Measurements from ENCODE around the gene P2RY12. TPM values are rescaled to one million over a fixed set of nuclear protein-coding genes. Genes with fewer than 3 reads are reported as not detected.

The P2RY12 gene
- total and polyA plus RNA-seq, 2 donors (not counting 3 experiments of a cell fraction or from before 2014, with no cell fraction given) = not detected

DNA sequence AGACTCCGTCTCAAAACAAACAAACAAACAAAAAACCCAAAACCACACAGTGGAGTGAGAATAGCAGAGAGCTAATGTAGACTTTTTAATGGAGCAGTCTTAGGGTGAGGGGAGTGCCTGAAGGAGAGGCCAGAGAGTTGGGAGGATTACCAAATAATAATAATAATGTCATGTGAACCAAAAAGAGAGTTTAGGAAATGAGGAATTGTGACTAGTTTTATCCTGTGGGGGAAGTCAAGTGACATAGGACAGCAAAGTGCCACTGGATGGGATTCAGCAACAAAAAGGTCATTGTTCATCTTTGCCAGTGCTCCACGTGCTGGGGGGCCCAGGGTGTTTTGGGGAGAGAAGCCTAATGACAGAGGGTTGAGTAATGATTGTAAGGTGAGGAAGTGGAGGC lies 80.8 kb downstream of the P2RY12 start:
- H3K4me1 ChIP-seq (ENCODE audit: control insufficient read depth, extremely low read depth, insufficient read depth, low read length) = no peaks in the 10 kb centered on the region
- no peaks in the 10 kb centered on the region for H3K79me2 ChIP-seq (ENCODE audit: control insufficient read depth, insufficient read depth, low read length)
- ChIA-PET CTCF (interaction anchor here (2.1 kb wide), 1 partner anchor 23 kb away, joined by 7 read pairs; no protein-coding TSS in a partner anchor), POLR2A (interaction anchor here (0.7 kb wide), 1 partner anchor 591 kb away, joined by 3 read pairs; no protein-coding TSS in a partner anchor)
- no peaks in the 10 kb centered on the region for H4K20me1 ChIP-seq (replicated peaks; ENCODE audit: control insufficient read depth, extremely low read depth, insufficient read depth, low read length)
- no peak overlapping the region for H2AFZ ChIP-seq (ENCODE audit: low read depth, low read length)
- H3K4me3 ChIP-seq (replicated peaks in 1 of 3; ENCODE audit: insufficient read depth in 1 of 3, low read depth in 1 of 3, low read length in 3 of 3) = no peak overlapping the region
- H3K9me1 ChIP-seq (replicated peaks; ENCODE audit: control insufficient read depth, extremely low read depth, insufficient read depth, low read length) = no peaks in the 10 kb centered on the region
- TF ChIP-seq MYC (IDR thresholded peaks at IDR 0.05; ENCODE audit: low read depth, low read length) (no peak), JUN (IDR thresholded peaks at IDR 0.05; ENCODE audit: borderline replicate concordance, insufficient read depth, insufficient read length, low read depth) (no peak)
- H3K9ac ChIP-seq (replicated peaks; ENCODE audit: extremely low read depth, insufficient read depth, low read length) = no peak overlapping the region
- intact Hi-C loops (cut with micrococcal nuclease) = no loop called here
- dilution Hi-C loops (cut with MboI; ENCODE audit: extremely low pct_ligation_motif_present, low sequenced_read_pairs) = no loop called here
- no TSS peak for BruUV-seq (replicated peaks)
- no peaks in the 10 kb centered on the region for H3K36me3 ChIP-seq (ENCODE audit: control insufficient read depth in 2 of 2, extremely low read depth in 1 of 2, insufficient read depth in 2 of 2, low read length in 2 of 2)
- DNase-seq (ENCODE audit: low read depth, low spot score) (no peak), FAIRE-seq (no peak)
- peaks cover 0 to 2% of the 10 kb centered on the region in 2 experiments for H3K27me3 ChIP-seq (ENCODE audit: control insufficient read depth in 2 of 2, insufficient read depth in 2 of 2, low read length in 2 of 2)
- no peak overlapping the region for H3K27ac ChIP-seq (ENCODE audit: insufficient read depth, low read depth, low read length)
- H3K4me2 ChIP-seq (ENCODE audit: insufficient read depth, low read length) = no peak overlapping the region
- H3K9me3 ChIP-seq (replicated peaks; ENCODE audit: control insufficient read depth, insufficient read depth, low read length) = no peaks in the 10 kb centered on the region

DNA sequence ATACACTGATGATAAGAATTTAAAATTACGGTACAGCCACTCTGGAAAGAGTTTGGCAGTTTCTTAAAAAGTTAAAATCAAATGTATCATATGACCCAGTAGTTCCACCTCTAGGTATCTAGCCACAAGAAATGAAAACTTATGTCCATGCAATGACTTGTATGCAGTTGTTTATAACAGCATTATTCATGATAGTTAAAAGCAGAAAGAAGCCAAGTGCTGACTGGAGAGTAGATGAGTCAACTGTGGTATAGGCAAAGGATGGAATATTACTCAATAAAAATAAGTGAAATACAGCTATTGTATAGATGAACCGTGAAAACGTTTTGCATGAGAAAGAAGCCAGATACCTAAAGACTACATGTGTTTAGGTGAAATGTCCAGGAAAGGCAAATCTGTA lies 82.8 kb downstream of the P2RY12 start:
- DNase-seq (ENCODE audit: low read depth, low spot score) (no peak), FAIRE-seq (no peak)
- H3K27ac ChIP-seq (ENCODE audit: insufficient read depth, low read depth, low read length) = no peak overlapping the region
- H3K79me2 ChIP-seq (ENCODE audit: control insufficient read depth, insufficient read depth, low read length) = no peaks in the 10 kb centered on the region
- intact Hi-C loops (cut with micrococcal nuclease) (no loop called here), dilution Hi-C loops (cut with MboI; ENCODE audit: extremely low pct_ligation_motif_present, low sequenced_read_pairs) (no loop called here)
- TF ChIP-seq, protein P1, sequence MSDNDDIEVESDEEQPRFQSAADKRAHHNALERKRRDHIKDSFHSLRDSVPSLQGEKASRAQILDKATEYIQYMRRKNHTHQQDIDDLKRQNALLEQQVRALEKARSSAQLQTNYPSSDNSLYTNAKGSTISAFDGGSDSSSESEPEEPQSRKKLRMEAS (IDR thresholded peaks at IDR 0.05; ENCODE audit: insufficient read depth, insufficient read length) = no peak
- no peak for TF ChIP-seq POLR2AphosphoS5 (IDR thresholded peaks at IDR 0.05; ENCODE audit: insufficient read depth, low read depth, low read length)
- no peaks in the 10 kb centered on the region for H3K9me1 ChIP-seq (replicated peaks; ENCODE audit: control insufficient read depth, extremely low read depth, insufficient read depth, low read length)
- POLR2A ChIA-PET = no interaction called here
- H2AFZ ChIP-seq (ENCODE audit: low read depth, low read length) = no peak overlapping the region
- BruUV-seq (replicated peaks) = no TSS peak
- H3K27me3 ChIP-seq (ENCODE audit: control insufficient read depth in 2 of 2, insufficient read depth in 2 of 2, low read length in 2 of 2) = peaks cover 5 to 6% of the 10 kb centered on the region in 2 experiments
- CTCF ChIA-PET = no interaction called here
- H3K36me3 ChIP-seq (ENCODE audit: control insufficient read depth in 2 of 2, extremely low read depth in 1 of 2, insufficient read depth in 2 of 2, low read length in 2 of 2) = no peaks in the 10 kb centered on the region
- no peaks in the 10 kb centered on the region for H4K20me1 ChIP-seq (replicated peaks; ENCODE audit: control insufficient read depth, extremely low read depth, insufficient read depth, low read length)
- no peak overlapping the region for H3K9ac ChIP-seq (replicated peaks; ENCODE audit: extremely low read depth, insufficient read depth, low read length)
- no peak overlapping the region for H3K4me2 ChIP-seq (ENCODE audit: insufficient read depth, low read length)
- H3K4me1 ChIP-seq (ENCODE audit: control insufficient read depth, extremely low read depth, insufficient read depth, low read length) = no peaks in the 10 kb centered on the region
- H3K4me3 ChIP-seq (replicated peaks in 1 of 3; ENCODE audit: insufficient read depth in 1 of 3, low read depth in 1 of 3, low read length in 3 of 3) = no peak overlapping the region
- H3K9me3 ChIP-seq (replicated peaks; ENCODE audit: control insufficient read depth, insufficient read depth, low read length) = no peaks in the 10 kb centered on the region
